Keratinocyte (primary cell): ENCODE measurements around the gene FMOD.

Experiments
- EZH2 ChIP-seq: IDR thresholded peaks from one replicate; pipeline ENCODE4 v1.6.1; 2012; ENCODE audit warnings: inconsistent platforms, mild to moderate bottlenecking, low read length, moderate library complexity
- TF ChIP-seq, protein P1 (sequence below), 3 experiments: IDR thresholded peaks in 1 of 3; conservative IDR thresholded peaks in 1 of 3; optimal IDR thresholded peaks in 1 of 3; 2 replicates in 2 of 3; 3 replicates in 1 of 3; pipeline versions ENCODE3 to v1.5.1; 2011; ENCODE audit warnings: low read length in 3 of 3, mild to moderate bottlenecking in 3 of 3, moderate library complexity in 2 of 3, control low read depth in 1 of 3, inconsistent platforms in 1 of 3; ENCODE audit not compliant: insufficient read depth in 2 of 3; ENCODE audit errors: extremely low read depth in 1 of 3

DNA sequence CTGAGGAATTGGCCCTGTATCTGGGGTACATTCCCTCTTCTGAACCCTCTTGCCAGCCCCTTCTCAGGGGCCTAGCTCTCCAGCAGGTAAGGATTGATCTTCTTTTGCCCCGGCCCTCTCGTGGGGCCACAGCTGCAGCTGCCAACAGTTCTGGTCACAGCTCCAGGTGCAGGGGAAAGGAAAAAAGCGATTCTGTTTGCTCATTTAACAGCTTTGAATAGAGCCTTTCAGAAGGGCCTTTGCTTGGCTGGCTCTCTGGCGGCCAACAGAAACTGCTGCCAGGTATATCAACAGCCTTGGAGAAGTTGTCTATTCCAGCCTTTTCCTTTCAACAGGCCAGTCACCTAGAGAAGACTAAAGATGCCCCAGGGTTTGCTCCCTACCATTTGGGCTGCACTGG is 16.1 kb upstream of the FMOD start:
- TF ChIP-seq, protein P1, sequence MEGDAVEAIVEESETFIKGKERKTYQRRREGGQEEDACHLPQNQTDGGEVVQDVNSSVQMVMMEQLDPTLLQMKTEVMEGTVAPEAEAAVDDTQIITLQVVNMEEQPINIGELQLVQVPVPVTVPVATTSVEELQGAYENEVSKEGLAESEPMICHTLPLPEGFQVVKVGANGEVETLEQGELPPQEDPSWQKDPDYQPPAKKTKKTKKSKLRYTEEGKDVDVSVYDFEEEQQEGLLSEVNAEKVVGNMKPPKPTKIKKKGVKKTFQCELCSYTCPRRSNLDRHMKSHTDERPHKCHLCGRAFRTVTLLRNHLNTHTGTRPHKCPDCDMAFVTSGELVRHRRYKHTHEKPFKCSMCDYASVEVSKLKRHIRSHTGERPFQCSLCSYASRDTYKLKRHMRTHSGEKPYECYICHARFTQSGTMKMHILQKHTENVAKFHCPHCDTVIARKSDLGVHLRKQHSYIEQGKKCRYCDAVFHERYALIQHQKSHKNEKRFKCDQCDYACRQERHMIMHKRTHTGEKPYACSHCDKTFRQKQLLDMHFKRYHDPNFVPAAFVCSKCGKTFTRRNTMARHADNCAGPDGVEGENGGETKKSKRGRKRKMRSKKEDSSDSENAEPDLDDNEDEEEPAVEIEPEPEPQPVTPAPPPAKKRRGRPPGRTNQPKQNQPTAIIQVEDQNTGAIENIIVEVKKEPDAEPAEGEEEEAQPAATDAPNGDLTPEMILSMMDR (optimal IDR thresholded peaks at IDR 0.05 in 1 of 3, IDR thresholded peaks at IDR 0.05 in 1 of 3, conservative IDR thresholded peaks at IDR 0.05 in 1 of 3; ENCODE audit: extremely low read depth in 1 of 3, insufficient read depth in 2 of 3, low read length in 3 of 3), result no peak
- TF ChIP-seq EZH2, result no peak
